Stimulated activated CD8-positive, alpha-beta memory T cell treated with anti-CD3 and anti-CD28 coated beads, Interleukin-12 subunit alpha, Interleukin-12 subunit beta, amount 100 ng/mL, for 4 hours (primary cell): ENCODE measurements around the gene NAP1L3.
A peak's percentile ranks its signal among the peaks of the same experiment; 100 is the strongest.

Source experiments
- DNase-seq: peaks from one replicate; pipeline ENCODE4 v3.0.0-alpha.2; 2020; ENCODE audit warnings: low read depth

The NAP1L3 gene

DNA sequence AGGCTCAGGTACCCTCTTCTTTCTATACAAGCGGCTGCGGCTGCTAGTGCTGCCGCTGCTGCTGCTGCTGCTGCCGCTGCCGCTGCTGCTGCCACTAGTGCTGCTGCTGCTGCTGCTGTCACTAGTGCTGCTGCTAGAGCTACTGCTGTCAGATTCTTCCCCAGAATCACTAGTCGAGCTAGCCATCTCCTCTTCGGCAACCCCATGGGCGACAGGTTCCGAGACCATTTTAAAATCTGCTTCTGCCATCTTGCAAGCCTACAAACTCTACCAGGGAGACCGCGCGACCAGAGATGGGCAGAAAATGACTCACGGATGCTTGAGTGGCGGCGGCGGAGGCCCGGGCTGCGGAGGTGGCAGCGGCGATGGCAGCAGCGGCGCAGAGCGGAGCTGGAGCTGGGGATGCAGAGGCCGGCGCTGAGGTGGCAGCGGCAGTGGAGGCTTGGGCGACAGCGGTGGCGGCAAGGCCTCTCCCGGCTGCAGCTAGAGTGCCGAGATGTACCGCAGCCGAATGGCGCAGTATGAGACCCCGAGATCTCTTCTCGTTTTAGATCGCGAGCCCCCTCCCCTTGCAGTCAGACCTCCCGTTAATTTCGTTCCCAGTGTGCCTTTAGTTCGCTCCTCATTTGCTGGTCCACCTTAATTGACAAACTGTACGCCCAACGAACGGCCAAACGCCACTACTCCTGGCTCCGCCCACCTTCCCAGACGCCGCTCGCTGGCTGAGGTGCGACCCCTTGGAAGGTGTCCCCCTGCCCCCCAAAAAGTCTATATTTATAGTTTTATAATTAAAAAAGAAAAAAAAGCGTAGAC is at the start of gene NAP1L3:
NAP1L3 (minus strand) TSS at position 523 of the 813 bp plus-strand sequence; CDS start at position 249, 274 bp downstream.
- DNase-seq, result peak; percentile 34

DNA sequence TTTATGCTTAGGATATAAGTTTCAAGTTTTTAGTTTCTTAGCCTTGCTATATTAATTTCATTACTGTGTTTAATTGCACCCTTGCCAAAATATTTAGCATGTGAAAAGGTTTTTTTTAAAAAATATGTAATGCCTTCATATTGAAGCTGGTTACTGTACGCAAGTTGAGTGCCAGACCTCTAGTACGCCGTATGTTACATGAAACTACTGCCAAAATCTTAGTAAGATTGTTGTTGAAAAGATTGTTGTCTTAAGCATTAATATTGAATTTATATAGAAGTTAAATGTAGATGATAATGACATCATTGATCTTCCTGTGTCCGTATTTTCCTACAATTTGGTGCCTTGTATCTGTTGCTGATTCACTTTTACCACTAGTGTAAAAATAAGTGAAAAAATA is 37.7 kb upstream of the NAP1L3 start:
- DNase-seq, result no peak

- DNase-seq, result no peak
These were observed 30.3 kb upstream of the NAP1L3 start for GRCh38 chrX:93703701-93704100.

DNA sequence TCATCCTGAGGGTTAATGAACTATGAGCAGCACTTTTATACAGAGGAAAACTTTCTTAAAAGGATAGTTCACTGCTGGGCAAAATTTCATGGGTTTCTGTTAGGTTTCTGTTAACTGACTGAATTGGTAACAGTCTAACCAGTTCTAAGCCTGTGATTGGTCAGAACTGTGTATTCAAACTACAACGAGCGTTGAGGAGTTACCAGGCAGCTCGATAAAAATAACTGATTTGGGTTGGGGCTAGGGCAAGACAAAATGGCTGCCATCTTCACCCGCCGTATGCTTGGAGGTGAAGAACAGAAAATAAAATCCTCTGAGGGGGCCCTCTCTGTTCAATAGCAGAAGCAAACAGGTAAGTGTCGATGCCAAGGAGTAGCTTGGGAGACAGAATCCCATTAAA is 22.6 kb upstream of the NAP1L3 start:
- DNase-seq, result no peak

DNA sequence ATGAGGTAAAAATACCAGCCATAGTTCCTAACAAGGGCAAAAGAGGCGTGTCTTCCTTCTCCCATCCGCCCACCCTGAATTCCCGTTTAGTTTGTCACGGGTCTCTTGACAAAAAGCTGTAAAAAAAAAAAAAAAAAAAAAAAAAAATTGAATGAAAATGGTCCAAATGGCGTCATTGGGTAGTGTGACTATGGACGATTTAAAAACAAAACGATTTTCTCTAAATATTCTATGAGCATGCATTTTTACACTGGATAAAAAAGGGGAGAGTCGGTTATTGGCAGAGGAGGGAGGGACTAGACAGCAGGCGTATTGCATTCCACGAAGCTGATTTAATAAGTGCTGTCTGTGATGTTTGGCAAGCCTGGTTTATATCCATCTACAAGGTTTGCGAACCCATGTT is 492 bp upstream of the NAP1L3 start, which contains the start of gene FAM133A:
FAM133A (plus strand) TSS at position 338 of the 403 bp plus-strand sequence. CDS start 35,214 bp downstream, outside the sequence.
- DNase-seq, result no peak

- DNase-seq, result no peak
These were observed 12.8 kb downstream of the NAP1L3 start for GRCh38 chrX:93660575-93660974.

GRCh38 chrX:93649381-93649780 is 24.0 kb downstream of the NAP1L3 start:
- no peak for DNase-seq

- DNase-seq, result no peak
These were observed 35.8 kb downstream of the NAP1L3 start for GRCh38 chrX:93637591-93637990.
